EL (cell line): Measurements from ENCODE around the gene COL6A3.
A peak's percentile ranks its signal among the peaks of the same experiment; 100 is the strongest.
"Not testable (repeated sequence)": the region's sequence is repeated elsewhere in the genome, so short reads cannot be mapped to it uniquely, and the experiment has no call there.

Experiments
- DNase-seq: peaks from one replicate; pipeline ENCODE4 v3.0.0-alpha.2; 2016

Gene COL6A3

DNA sequence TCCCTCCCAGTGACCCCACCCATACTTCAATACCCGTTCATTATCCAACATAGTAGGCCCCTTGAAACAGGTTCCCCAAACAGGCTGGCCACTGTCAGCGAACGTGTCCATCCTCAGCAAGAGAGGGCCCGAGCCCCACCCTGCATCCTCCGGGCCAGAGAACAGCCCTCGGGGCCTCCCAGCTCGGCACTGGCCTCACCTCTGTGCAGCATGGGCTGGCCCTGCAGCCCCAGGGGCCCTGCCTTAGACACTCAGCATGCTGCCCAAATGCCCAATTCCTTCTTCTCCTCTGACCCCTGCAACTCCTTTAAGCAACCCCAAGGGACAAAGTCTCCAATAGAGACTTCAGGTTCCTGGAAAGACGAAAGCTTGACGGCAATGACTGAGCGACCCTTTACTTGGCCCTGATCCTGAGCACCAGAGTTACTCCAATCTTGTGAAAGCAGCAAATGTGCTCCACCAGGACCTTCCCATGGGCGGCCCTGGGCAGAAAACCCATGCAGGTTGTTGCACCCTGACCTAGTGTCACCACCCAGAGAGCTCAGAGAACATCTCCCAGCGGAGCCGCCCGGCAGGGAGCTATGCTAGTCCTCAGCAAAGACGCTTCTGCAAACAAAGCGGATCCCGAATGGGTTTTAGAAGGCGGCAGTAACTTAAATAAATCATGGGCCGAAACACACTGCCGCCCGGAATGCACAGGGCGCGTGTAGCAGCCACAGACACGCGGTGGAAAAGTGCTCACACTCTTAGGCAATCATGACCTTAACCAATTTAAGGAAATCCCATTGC lies 782 bp downstream of the COL6A3 start:
- DNase-seq: peak; percentile 38

DNA sequence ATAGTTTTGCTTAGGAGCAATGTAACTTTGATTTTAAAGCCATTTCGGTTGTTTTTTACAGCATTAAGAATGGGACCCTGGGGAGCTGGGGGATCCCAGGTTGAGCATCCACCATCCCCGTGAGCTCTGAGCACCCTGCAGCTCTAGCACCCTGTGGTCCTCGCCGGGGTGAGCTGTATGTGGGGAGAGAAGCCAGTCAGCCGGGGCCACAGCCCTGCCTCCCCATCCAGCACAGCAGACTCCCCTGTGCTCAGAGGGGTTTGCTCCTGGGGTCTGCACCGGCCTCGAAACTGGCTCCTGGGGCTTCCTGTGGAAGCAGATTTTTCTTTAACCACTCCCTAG lies 1.3 kb downstream of the COL6A3 start:
- peak; percentile 17 for DNase-seq

GRCh38 chr2:237411683-237412423 lies 2.1 kb downstream of the COL6A3 start:
- DNase-seq: peak; percentile 62

DNA sequence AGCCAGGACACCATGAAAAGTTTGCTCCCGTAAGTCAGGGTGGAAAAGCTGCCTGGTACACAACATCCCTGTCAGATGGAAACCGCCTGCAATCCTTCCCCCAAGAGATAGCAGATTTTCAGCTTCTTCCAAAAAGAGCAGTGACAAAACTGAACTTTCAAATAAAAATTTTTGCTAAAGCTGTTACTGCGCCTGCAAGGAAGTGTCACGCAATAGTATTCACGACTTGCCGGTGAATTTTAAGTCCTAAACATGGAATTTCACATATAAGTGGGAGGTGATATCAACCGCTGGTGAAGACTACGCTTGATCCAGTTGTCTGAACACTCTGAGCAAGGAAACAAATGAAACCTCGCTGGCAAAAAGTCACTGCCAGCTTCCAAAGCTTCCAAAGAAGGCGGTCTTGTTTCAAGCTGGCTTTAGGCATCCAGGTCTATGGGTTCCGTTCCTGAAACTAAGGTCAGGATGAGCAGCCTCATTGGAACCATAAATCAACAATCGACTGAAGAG lies 2.8 kb downstream of the COL6A3 start:
- peak; percentile 48 for DNase-seq

GRCh38 chr2:237409263-237409662 lies 4.7 kb downstream of the COL6A3 start:
- DNase-seq: not testable (repeated sequence)

GRCh38 chr2:237408335-237409000 lies 5.5 kb downstream of the COL6A3 start:
- DNase-seq: peak; percentile 52

GRCh38 chr2:237407700-237408099 lies 6.3 kb downstream of the COL6A3 start:
- no peak for DNase-seq

DNA sequence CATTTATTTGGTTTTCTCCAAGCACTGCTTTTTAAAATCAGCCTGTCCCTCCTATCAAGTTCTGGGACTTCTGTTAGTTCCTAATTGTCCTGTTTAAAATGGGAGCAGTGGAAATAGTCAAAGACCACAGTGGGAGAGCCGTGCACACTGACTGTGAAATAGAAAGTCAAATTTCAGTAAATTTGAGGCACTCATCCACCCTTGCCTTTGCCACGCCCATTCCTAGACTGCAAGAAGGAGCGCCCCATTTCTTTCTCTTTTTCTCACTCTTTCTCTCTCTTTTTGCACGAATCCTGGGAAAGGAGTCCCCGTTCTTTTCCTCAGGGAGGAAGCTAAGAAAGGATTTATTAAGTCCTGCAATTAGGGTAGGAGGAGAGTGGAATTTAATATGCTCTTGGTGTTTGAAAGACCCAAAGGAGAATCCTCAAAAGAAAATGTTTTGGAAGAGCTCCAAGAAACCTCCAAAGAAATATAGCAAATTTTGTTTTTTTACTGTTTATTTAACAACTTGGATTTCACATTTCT lies 7.5 kb downstream of the COL6A3 start:
- no peak for DNase-seq

DNA sequence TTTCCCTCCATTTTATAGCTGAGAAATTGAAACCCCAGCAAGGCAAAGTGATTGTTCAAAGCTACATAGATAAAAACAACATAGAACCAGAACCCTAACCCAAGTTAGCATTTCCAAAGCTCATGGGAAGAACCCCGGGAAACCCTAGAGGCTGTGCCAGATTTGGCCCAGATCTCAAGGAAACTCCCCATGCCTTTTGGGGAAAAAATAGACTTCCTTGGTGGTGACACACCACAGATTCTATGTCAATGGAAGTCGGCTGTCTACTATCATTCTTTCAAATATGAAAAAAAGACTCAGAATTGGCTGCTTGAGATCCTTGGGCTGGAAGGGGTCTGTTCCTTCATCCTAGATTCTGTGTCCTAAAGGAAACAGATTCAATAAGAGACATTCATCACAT lies 8.4 kb downstream of the COL6A3 start:
- DNase-seq: no peak

DNA sequence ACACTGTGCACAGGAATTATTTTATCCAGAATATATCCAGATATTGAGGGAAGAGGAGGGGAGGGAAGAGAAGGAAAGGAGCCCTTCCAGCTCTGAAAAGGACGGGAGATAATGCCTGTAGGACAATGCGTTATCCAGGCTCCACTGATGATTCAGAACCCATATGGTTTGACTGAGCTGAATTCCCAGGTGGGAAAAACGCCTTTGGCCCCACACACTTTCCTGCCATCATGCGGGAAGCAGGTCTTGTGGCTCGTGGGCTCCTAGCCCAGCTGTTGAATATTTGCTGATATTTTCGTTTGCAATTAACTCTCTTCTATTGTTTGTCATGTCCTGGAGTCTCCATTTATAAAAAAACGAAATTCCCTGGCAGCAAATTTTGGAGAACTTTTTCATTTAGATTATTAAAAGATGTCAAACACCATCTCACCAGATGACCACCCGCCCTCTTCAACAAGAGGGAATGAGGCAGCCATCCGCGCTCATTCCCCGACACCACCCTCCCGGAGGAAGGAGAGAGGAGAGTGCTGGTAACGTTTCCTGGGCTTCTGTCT lies 8.9 kb downstream of the COL6A3 start:
- no peak for DNase-seq

DNA sequence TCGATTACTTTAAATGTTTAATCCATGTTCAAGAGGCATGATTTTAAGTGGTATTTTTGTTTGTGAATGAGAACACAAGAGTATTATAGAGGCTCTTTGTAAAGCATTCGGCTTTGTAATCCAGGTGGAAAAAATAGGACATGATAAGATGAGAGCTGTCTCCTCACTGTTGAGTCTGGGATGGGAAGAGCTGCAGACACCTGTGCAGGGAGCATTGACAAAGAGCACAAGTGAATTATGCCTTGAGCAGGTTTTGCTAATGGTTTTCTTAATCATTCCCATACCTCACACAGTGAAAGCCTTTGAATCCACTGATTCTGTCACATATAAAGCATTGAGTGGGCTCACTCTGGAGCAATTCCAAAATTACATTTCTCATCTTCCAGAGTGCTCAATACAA lies 9.6 kb downstream of the COL6A3 start:
- no peak for DNase-seq

DNA sequence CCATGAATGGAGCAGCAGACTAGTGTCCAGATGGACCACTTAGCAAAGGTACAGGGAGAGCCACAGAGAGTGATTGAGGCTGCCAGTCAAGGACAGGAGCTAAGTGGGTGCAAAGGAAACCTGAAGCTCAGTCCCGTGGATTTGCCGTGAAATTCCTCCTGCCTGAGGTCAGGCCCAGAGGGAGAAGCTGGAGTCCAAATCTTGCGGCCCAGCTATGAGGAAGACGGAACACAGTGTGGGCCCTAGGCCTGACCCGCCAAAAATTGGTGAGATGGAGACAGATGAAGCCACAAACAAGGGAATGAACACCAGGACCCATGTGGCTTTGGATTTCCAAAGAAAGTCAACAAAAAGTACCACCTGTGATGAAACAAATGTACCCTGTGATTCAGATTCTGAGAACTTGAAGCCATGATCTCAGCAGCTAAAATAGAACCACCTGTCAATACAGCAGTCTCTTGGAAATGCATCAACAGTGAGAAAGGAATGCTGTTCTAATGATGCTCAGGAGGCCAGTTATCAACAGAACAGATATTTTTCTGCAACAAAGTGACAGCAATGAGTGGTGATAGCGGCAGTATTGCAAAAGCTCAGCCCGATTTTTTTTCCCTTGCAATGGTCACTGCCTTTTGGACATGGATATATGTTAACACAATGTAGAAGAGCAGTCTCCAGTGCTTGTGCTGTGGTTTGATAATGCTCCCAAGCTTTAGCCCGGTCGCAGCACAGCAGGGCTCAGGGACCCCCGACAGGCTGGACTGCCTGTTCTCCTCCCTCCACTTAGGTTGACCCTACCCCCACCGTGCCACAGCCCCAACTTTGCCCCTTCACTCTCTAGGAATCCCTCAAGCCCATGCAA lies 10.7 kb downstream of the COL6A3 start:
- DNase-seq: peak; percentile 21

DNA sequence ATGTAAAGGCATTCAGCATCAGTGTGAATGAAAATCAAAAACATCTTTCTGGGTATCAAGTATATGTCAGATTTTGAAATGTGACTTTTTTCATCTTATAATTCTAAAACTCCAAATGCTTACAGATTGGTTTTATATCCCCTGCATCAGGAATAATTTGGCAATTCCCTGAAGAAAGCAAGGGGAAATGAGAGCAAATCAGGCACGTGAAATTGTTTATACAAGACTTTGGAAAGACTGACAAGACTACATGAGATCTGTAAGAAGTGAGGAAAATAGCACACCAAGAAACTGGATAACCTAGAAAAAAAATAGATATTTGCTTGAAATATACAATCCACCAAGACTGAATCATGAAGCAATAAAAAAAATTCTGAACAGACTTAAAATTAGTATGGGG lies 13.8 kb downstream of the COL6A3 start:
- DNase-seq: no peak

- no peak for DNase-seq
Measured at GRCh38 chr2:237397072-237397471, 16.9 kb downstream of the COL6A3 start.

DNA sequence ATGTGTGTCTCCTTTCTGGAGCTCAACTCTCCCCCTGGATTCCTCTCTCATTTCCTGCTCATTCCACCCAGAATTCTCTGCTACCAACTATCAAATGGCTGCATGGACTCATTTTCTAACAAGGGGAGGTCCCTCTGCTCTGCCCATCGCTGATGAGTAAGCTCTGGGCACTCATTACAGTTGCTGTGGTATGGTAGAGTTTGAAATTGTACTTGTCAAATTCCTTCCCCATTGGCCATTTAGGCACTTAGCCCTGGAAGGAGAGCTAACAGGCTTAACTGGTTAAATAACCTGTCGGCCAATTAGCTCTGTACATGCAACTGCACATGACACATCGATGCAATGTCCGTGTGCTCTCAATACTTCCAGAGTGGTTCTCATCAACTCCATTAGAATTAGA lies 20.4 kb downstream of the COL6A3 start:
- DNase-seq: peak; percentile 17

DNA sequence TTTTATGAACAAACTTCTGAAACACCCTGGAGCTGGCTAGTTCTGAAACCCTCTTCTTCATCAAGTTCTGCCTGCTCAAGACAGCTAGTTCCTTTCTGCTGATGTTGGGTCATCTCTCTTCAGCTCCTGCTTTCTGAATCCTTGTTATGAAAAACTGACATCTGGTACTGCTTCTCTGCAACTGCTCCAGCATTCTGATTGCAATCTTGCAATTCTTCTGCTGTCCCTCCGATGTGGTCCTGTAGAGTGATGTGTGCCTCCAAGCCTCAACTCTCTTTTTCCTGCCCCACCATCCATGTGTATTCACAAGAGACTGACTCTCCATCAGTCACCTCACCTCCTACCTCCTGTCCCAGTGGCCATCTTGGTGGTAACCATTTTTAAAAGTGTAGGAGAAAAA lies 21.8 kb downstream of the COL6A3 start:
- DNase-seq: no peak

- DNase-seq: no peak
Measured at GRCh38 chr2:237391140-237391539, 22.8 kb downstream of the COL6A3 start.

- no peak for DNase-seq
Measured at GRCh38 chr2:237390235-237390634, 23.7 kb downstream of the COL6A3 start.

- DNase-seq: no peak
Measured at GRCh38 chr2:237389831-237390230, 24.1 kb downstream of the COL6A3 start.

GRCh38 chr2:237388036-237388435 lies 25.9 kb downstream of the COL6A3 start:
- no peak for DNase-seq

DNA sequence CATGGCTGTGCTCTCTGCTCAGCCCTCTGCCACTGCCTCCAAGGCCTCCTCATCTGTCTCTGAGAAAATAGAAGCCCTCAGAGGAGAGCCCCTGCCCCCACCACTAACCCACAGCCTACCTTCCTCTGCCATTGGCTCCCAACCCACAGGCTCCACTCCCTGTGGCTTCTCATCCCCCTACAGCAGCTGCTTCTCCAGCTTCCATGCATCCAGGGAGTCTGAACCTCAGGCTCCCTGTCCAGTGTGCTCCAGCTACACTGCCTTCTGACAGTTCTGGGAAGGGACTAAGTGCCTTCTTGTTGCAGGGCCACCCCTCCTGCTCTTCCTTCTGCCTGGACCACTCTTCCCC lies 29.3 kb downstream of the COL6A3 start:
- DNase-seq: no peak

GRCh38 chr2:237383991-237384671 lies 29.8 kb downstream of the COL6A3 start:
- DNase-seq: no peak
